H1 (cell line): ENCODE results near the gene OLFML2B. TPM values are rescaled to one million over a fixed set of nuclear protein-coding genes. Genes with fewer than 3 reads are reported as not detected.

Experiments
- CTCF ChIA-PET: fragments of 300-600 bp; sonication (Branson Sonifier 250); formaldehyde crosslinking; loops from one replicate; lab custom pipeline; 2021; ENCODE audit not compliant: partially characterized antibody; lab: Charles Lee
- POLR2A ChIA-PET: fragments of 300-600 bp; sonication (Branson Sonifier 250); formaldehyde crosslinking; loops from one replicate; lab custom pipeline; 2021; ENCODE audit warnings: inconsistent platforms; ENCODE audit not compliant: partially characterized antibody; lab: Charles Lee
- DNase-seq, 2 experiments: peaks; one replicate each; pipeline versions ENCODE4 v3.0.0 to v3.0.0-alpha.2; 2010 to 2022; ENCODE audit warnings: low spot score in 2 of 2, low read depth in 1 of 2, mixed read lengths in 1 of 2
- FAIRE-seq: peaks from 2 replicates; lab custom pipeline; 2011; peaks lifted over from hg19 to GRCh38; lab: Jason Lieb, UNC
- H2AFZ ChIP-seq: 2 replicates; pipeline ENCODE4 v1.8.1; 2012; ENCODE audit warnings: low read length, inconsistent platforms
- H2AK5ac ChIP-seq: 2 replicates; pipeline ENCODE4 v1.6.1; 2013; ENCODE audit warnings: low read depth, low read length
- H2BK120ac ChIP-seq: replicated peaks from 2 replicates; pipeline ENCODE3; 2013; ENCODE audit warnings: low read depth, low read length, inconsistent platforms
- H2BK12ac ChIP-seq: 2 replicates; pipeline ENCODE4 v1.6.1; 2013; ENCODE audit warnings: low read depth, low read length
- H2BK15ac ChIP-seq: 2 replicates; pipeline ENCODE4 v1.6.1; 2013; ENCODE audit warnings: low read length
- H2BK20ac ChIP-seq: 2 replicates; pipeline ENCODE4 v1.6.1; 2013; ENCODE audit warnings: low read length
- H2BK5ac ChIP-seq: 2 replicates; pipeline ENCODE4 v1.6.1; 2013; ENCODE audit warnings: low read depth, low read length
- H3K14ac ChIP-seq: 2 replicates; pipeline ENCODE4 v1.6.1; 2013; ENCODE audit warnings: inconsistent platforms; ENCODE audit not compliant: insufficient read length
- H3K18ac ChIP-seq: 2 replicates; pipeline ENCODE4 v1.6.1; 2013; ENCODE audit warnings: low read length; ENCODE audit errors: extremely low read depth
- H3K23ac ChIP-seq: 2 replicates; pipeline ENCODE4 v1.6.1; 2013; ENCODE audit warnings: inconsistent platforms; ENCODE audit not compliant: insufficient read length
- H3K23me2 ChIP-seq: 2 replicates; pipeline ENCODE4 v1.6.1; 2013; ENCODE audit warnings: low read depth, low read length
- H3K27ac ChIP-seq: 2 replicates; pipeline ENCODE4 v1.6.1; 2011; ENCODE audit warnings: low read depth, low read length, inconsistent platforms
- H3K27me3 ChIP-seq, 4 experiments: replicated peaks in 1 of 4; 1 replicate in 1 of 4; 2 replicates in 3 of 4; pipeline versions ENCODE4 v1.6.1 to v1.8.1; 2011 to 2013; ENCODE audit warnings: low read length in 3 of 4, mild to moderate bottlenecking in 3 of 4, inconsistent platforms in 2 of 4, mixed read lengths in 2 of 4, moderate library complexity in 1 of 4; ENCODE audit not compliant: control insufficient read depth in 3 of 4, insufficient read depth in 3 of 4; ENCODE audit errors: extremely low read depth in 1 of 4
- H3K36me3 ChIP-seq, 4 experiments: 2 replicates each; pipeline versions ENCODE4 v1.6.1 to v1.8.1; 2011 to 2013; ENCODE audit warnings: mild to moderate bottlenecking in 4 of 4, low read length in 3 of 4, moderate library complexity in 2 of 4, control low read depth in 1 of 4, inconsistent platforms in 1 of 4; ENCODE audit not compliant: insufficient read depth in 4 of 4, control insufficient read depth in 2 of 4
- H3K4ac ChIP-seq: replicated peaks from 2 replicates; pipeline ENCODE3; 2013; ENCODE audit warnings: low read length, low read depth, mixed read lengths, inconsistent platforms; ENCODE audit not compliant: insufficient read length
- H3K4me1 ChIP-seq, 4 experiments: replicated peaks in 1 of 4; 1 replicate in 1 of 4; 2 replicates in 3 of 4; pipeline versions ENCODE4 v1.6.1 to v1.8.1; 2011 to 2013; ENCODE audit warnings: low read length in 3 of 4, inconsistent platforms in 2 of 4, mixed read lengths in 1 of 4; ENCODE audit not compliant: insufficient read depth in 4 of 4, control insufficient read depth in 3 of 4
- H3K4me2 ChIP-seq, 2 experiments: 2 replicates each; pipeline versions ENCODE4 v1.6.1 to v1.8.1; 2011 to 2013; ENCODE audit warnings: low read depth in 2 of 2, low read length in 2 of 2, control low read depth in 1 of 2, inconsistent platforms in 1 of 2, mild to moderate bottlenecking in 1 of 2; ENCODE audit not compliant: insufficient read depth in 1 of 2
- H3K4me3 ChIP-seq, 4 experiments: fragments of 200-600, 300-600 bp in 1 of 4; sonication (generic), shearing (Covaris generic), sonication (Bioruptor Twin) in 1 of 4; 2 replicates each; pipeline versions ENCODE4 v1.5.1 to v1.8.1; 2011 to 2016; ENCODE audit warnings: low read length in 4 of 4, low read depth in 3 of 4, control low read depth in 2 of 4, inconsistent platforms in 2 of 4, mild to moderate bottlenecking in 2 of 4, mixed read lengths in 1 of 4, moderate library complexity in 1 of 4; ENCODE audit not compliant: insufficient read depth in 2 of 4; ENCODE audit errors: extremely low read depth in 1 of 4
- H3K56ac ChIP-seq: replicated peaks from 2 replicates; pipeline ENCODE3; 2013; ENCODE audit warnings: low read depth, mild to moderate bottlenecking, mixed read lengths, low read length, inconsistent platforms; ENCODE audit not compliant: insufficient read length
- H3K79me1 ChIP-seq: 2 replicates; pipeline ENCODE4 v1.6.1; 2013; ENCODE audit warnings: low read depth, low read length, control low read depth
- H3K79me2 ChIP-seq, 2 experiments: 2 replicates each; pipeline versions ENCODE4 v1.6.1 to v1.8.1; 2012 to 2013; ENCODE audit warnings: low read length in 2 of 2, mild to moderate bottlenecking in 2 of 2, inconsistent platforms in 1 of 2; ENCODE audit not compliant: insufficient read depth in 2 of 2, control insufficient read depth in 1 of 2
- H3K9ac ChIP-seq, 4 experiments: replicated peaks in 1 of 4; 1 replicate in 1 of 4; 2 replicates in 3 of 4; pipeline versions ENCODE4 v1.6.1 to v1.8.1; 2011 to 2013; ENCODE audit warnings: low read depth in 3 of 4, low read length in 3 of 4, control low read depth in 2 of 4, mild to moderate bottlenecking in 2 of 4, moderate library complexity in 2 of 4, inconsistent platforms in 1 of 4; ENCODE audit errors: extremely low read depth in 1 of 4
- H3K9me3 ChIP-seq, 2 experiments: 2 replicates each; pipeline versions ENCODE4 v1.6.1 to v1.8.1; 2012 to 2013; ENCODE audit warnings: mild to moderate bottlenecking in 2 of 2, moderate library complexity in 2 of 2, control low read depth in 1 of 2, inconsistent platforms in 1 of 2, low read depth in 1 of 2, low read length in 1 of 2, mixed read lengths in 1 of 2; ENCODE audit not compliant: insufficient read depth in 2 of 2
- H4K20me1 ChIP-seq, 2 experiments: replicated peaks in 1 of 2; 2 replicates each; pipeline versions ENCODE3 to v1.8.1; 2011 to 2013; ENCODE audit warnings: inconsistent platforms in 2 of 2, low read length in 2 of 2, mild to moderate bottlenecking in 1 of 2; ENCODE audit not compliant: insufficient read depth in 2 of 2, control insufficient read depth in 1 of 2
- H4K5ac ChIP-seq: 2 replicates; pipeline ENCODE4 v1.6.1; 2013; ENCODE audit warnings: low read length, low read depth, mixed read lengths, inconsistent platforms; ENCODE audit not compliant: insufficient read length
- H4K8ac ChIP-seq: 2 replicates; pipeline ENCODE4 v1.8.0; 2013; ENCODE audit warnings: mild to moderate bottlenecking, moderate library complexity, low read length, inconsistent platforms; ENCODE audit not compliant: insufficient read depth; ENCODE audit errors: extremely low read depth
- H4K91ac ChIP-seq: replicated peaks from 2 replicates; pipeline ENCODE3; 2013; ENCODE audit warnings: low read length, mixed read lengths, inconsistent platforms; ENCODE audit not compliant: insufficient read length
- CHD1 ChIP-seq: IDR thresholded peaks from 2 replicates; pipeline ENCODE4 v1.6.1; 2012; ENCODE audit warnings: low read depth, low read length, improper control_type of control experiment
- GABPA ChIP-seq: IDR thresholded peaks from 2 replicates; pipeline ENCODE4 v1.6.1; 2011; ENCODE audit warnings: mild to moderate bottlenecking, low read length, moderate library complexity, borderline replicate concordance; ENCODE audit not compliant: insufficient read depth
- HDAC2 ChIP-seq, 2 experiments: fragments of 300-600 bp in 1 of 2; sonication (generic) in 1 of 2; IDR thresholded peaks; 2 replicates each; pipeline ENCODE4 v1.6.1; 2011 to 2012; ENCODE audit warnings: low read depth in 2 of 2, low read length in 2 of 2, mild to moderate bottlenecking in 2 of 2, moderate library complexity in 2 of 2, borderline replicate concordance in 1 of 2, inconsistent platforms in 1 of 2
- KDM4A ChIP-seq: IDR thresholded peaks from one replicate; pipeline ENCODE4 v1.7.1; 2012; ENCODE audit warnings: low read depth, mild to moderate bottlenecking, moderate library complexity, low read length, inconsistent platforms; ENCODE audit not compliant: severe bottlenecking
- RBBP5 ChIP-seq: IDR thresholded peaks from 2 replicates; pipeline ENCODE4 v1.7.1; 2012; ENCODE audit warnings: low read depth, mild to moderate bottlenecking, inconsistent platforms, low read length, moderate library complexity, borderline replicate concordance
- SP2 ChIP-seq: IDR thresholded peaks from 2 replicates; pipeline ENCODE4 v1.6.1; 2012; ENCODE audit warnings: mild to moderate bottlenecking, low read length, inconsistent platforms
- TAF7 ChIP-seq: optimal IDR thresholded peaks from 2 replicates; pipeline ENCODE3; 2011; ENCODE audit warnings: low read depth, mild to moderate bottlenecking, inconsistent platforms, low read length, moderate library complexity, borderline replicate concordance
- TEAD4 ChIP-seq: IDR thresholded peaks from 2 replicates; pipeline ENCODE4 v1.6.1; 2012; ENCODE audit warnings: low read depth, low read length, inconsistent platforms, mixed read lengths
- WGBS, 2 experiments: shearing (Covaris generic) in 1 of 2; methylation state at CpG; one replicate each; pipeline versions ENCODE4 v1.1.6 to v1.1.7; 2013 to 2015; ENCODE audit warnings: low lambda C conversion rate in 2 of 2, mixed read lengths in 2 of 2, inconsistent platforms in 1 of 2, low coverage in 1 of 2, missing lambda C conversion rate in 1 of 2; ENCODE audit not compliant: insufficient replicate concordance in 2 of 2, insufficient coverage in 1 of 2, insufficient read length in 1 of 2; ENCODE audit errors: extremely low coverage in 1 of 2, missing lambda C conversion rate in 1 of 2; 5-methylcytosine and 5-hydroxymethylcytosine counted together
- polyA plus RNA-seq, 7 experiments: library from polyadenylated mRNA; depleted of rRNA in 3 of 7; stranded (reverse) in 5 of 7; unstranded in 2 of 7; fragments of >200 nt in 5 of 7; fragments of 200-250 nt in 2 of 7; gene quantifications; 1 replicate in 5 of 7; 2 replicates in 1 of 7; 4 replicates in 1 of 7; pipeline versions ENCODE4 v1.2.1 to v1.2.3, GENCODE V29; 2011 to 2013; ENCODE audit warnings: missing spikeins in 2 of 7, mixed read lengths in 2 of 7
- total RNA-seq: library from RNA; stranded (reverse); fragmentation: NEBNext Ultra II Directional; extraction: Animal tissue kit (Norgen Biotek cat#: 25700); gene quantifications from 2 replicates; pipeline ENCODE4 v1.2.1, GENCODE V29; 2021

OLFML2B gene
- total and polyA plus RNA-seq, 2 of the 8 experiments (the other 6 are each of a cell fraction or from before 2014, with no cell fraction given) = 6.5 to 10.4 TPM

GRCh38 chr1:161933592-161934588 lies 89.8 kb downstream of the OLFML2B start:
- TF ChIP-seq TEAD4 (no peak), CHD1 (no peak), RBBP5 (no peak), KDM4A (no peak), TAF7 (no peak), GABPA (no peak), HDAC2 (IDR thresholded peaks at IDR 0.05; ENCODE audit: borderline replicate concordance in 1 of 2, low read depth in 2 of 2, low read length in 2 of 2) (no peak), SP2 (no peak)
- ChIA-PET CTCF (interaction anchor here (1.5 kb wide), 1 partner anchor 10 kb away, joined by 3 read pairs; no protein-coding TSS in a partner anchor), POLR2A (interaction anchor here (1.1 kb wide), 1 partner anchor 20 kb away, joined by 3 read pairs; no protein-coding TSS in a partner anchor)
- Histone ChIP-seq H2BK120ac (no peak overlapping the region), H4K5ac (no peak overlapping the region), H2BK15ac (no peak overlapping the region), H3K4me1 (no peaks in the 10 kb centered on the region), H3K56ac (no peak overlapping the region), H2BK5ac (no peak overlapping the region), H3K23ac (no peak overlapping the region), H3K9me3 (no peaks in the 10 kb centered on the region), H3K18ac (no peak overlapping the region), H3K4ac (no peak overlapping the region), H3K79me2 (no peaks in the 10 kb centered on the region), H3K79me1 (no peaks in the 10 kb centered on the region), H3K4me3 (no peak overlapping the region), H3K14ac (no peak overlapping the region), H3K9ac (no peak overlapping the region; a peak in 1 of 7 replicates), H3K23me2 (no peaks in the 10 kb centered on the region), H4K20me1 (no peaks in the 10 kb centered on the region), H3K27me3 (no peaks in the 10 kb centered on the region), H4K91ac (no peak overlapping the region), H2AK5ac (no peak overlapping the region), H3K4me2 (no peak overlapping the region), H2BK20ac (no peak overlapping the region), H2BK12ac (no peak overlapping the region), H3K27ac (no peak overlapping the region), H4K8ac (no peak overlapping the region), H2AFZ (no peak overlapping the region), H3K36me3 (no peaks in the 10 kb centered on the region)
- WGBS, 2 experiments = 77% methylated on average over 6 of the region's 6 CpGs; no CpG with 5 or more reads in 1 of the 2 experiments
- no peak for DNase-seq
- no peak for FAIRE-seq
